Peyer's patch (tissue), 4 donors: ENCODE results near the gene SLC11A1.

Source experiments
- POLR2A ChIP-seq, 2 donors: fragments of 450-650 bp; IDR thresholded peaks; one replicate each; pipeline ENCODE4 v1.5.1; 2017; ENCODE audit warnings: antibody characterized with exemption in 2 of 2, mild to moderate bottlenecking in 2 of 2, moderate library complexity in 2 of 2
- TF ChIP-seq, protein P1 (sequence below), 6 experiments: fragments of 450-650 bp in 4 of 6; fragments of 200-600 bp in 2 of 6; sonication (generic) in 1 of 6; IDR thresholded peaks; one replicate each; pipeline ENCODE4 v1.5.1; 2017 to 2019; ENCODE audit warnings: antibody characterized with exemption in 6 of 6, mild to moderate bottlenecking in 3 of 6, moderate library complexity in 1 of 6

DNA sequence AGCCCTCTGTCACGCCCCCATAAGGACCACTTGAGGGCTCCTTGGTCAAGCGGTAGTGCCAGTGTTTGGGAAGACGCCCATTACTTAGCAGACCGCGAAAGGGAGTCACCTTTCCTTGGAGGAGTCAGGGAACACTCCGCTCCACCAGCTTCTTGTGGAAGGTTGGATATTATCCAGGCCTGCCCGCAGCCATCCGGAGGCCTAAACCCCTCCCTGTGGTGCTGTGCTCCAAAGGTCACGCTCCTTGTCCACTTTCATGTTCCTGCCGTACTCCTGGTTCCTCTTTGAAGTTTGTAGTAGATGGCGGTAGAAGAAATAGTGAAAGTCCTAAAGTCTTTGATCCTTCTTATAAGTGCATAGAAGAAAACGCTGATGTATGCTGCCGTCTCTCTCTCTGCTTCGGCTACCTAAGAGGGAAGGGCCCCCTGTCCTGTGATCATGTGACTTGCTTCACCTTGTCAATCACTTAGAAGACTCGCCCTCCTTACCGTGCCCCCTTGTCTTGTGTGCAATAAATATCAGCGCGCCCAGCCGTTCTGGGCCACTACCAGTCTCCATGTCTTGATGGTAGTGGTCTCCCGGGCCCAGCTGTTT is 27.1 kb upstream of the SLC11A1 start:
- no peak for TF ChIP-seq POLR2A (IDR thresholded peaks at IDR 0.05)
- TF ChIP-seq, protein P1, sequence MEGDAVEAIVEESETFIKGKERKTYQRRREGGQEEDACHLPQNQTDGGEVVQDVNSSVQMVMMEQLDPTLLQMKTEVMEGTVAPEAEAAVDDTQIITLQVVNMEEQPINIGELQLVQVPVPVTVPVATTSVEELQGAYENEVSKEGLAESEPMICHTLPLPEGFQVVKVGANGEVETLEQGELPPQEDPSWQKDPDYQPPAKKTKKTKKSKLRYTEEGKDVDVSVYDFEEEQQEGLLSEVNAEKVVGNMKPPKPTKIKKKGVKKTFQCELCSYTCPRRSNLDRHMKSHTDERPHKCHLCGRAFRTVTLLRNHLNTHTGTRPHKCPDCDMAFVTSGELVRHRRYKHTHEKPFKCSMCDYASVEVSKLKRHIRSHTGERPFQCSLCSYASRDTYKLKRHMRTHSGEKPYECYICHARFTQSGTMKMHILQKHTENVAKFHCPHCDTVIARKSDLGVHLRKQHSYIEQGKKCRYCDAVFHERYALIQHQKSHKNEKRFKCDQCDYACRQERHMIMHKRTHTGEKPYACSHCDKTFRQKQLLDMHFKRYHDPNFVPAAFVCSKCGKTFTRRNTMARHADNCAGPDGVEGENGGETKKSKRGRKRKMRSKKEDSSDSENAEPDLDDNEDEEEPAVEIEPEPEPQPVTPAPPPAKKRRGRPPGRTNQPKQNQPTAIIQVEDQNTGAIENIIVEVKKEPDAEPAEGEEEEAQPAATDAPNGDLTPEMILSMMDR (IDR thresholded peaks at IDR 0.05): no peak
